GM21786 (cell line): ENCODE results near the gene GAREM1.

Experiments
- ATAC-seq: cut with Tn5 transposase; IDR thresholded peaks from one replicate; pipeline ENCODE4 v1.9.1; 2021; ENCODE audit not compliant: unreplicated experiment

Gene GAREM1

GRCh38 chr18:32425466-32425865 is 45.2 kb downstream of the GAREM1 start:
- no peak for ATAC-seq

- no peak for ATAC-seq
Observed at GRCh38 chr18:32424696-32425095, 46.0 kb downstream of the GAREM1 start.

GRCh38 chr18:32422978-32423740 is 47.5 kb downstream of the GAREM1 start:
- no peak for ATAC-seq

- no peak for ATAC-seq
Observed at GRCh38 chr18:32422201-32422600, 48.5 kb downstream of the GAREM1 start.

GRCh38 chr18:32420084-32420750 is 50.5 kb downstream of the GAREM1 start:
- ATAC-seq: no peak

- ATAC-seq: no peak
Observed at GRCh38 chr18:32418148-32418547, 52.5 kb downstream of the GAREM1 start.

- no peak for ATAC-seq
Observed at GRCh38 chr18:32405588-32405987, 65.1 kb downstream of the GAREM1 start.

- ATAC-seq: no peak
Observed at GRCh38 chr18:32401621-32402020, 69.1 kb downstream of the GAREM1 start.

- ATAC-seq: no peak
Observed at GRCh38 chr18:32393407-32393806, 77.3 kb downstream of the GAREM1 start.

GRCh38 chr18:32391126-32391525 is 79.6 kb downstream of the GAREM1 start:
- no peak for ATAC-seq

GRCh38 chr18:32389858-32390257 is 80.8 kb downstream of the GAREM1 start:
- no peak for ATAC-seq

GRCh38 chr18:32389191-32389590 is 81.5 kb downstream of the GAREM1 start:
- ATAC-seq: no peak

- ATAC-seq: no peak
Observed at GRCh38 chr18:32386471-32386870, 84.2 kb downstream of the GAREM1 start.

- ATAC-seq: no peak
Observed at GRCh38 chr18:32383050-32383819, 87.4 kb downstream of the GAREM1 start.

GRCh38 chr18:32381761-32382160 is 88.9 kb downstream of the GAREM1 start:
- no peak for ATAC-seq

GRCh38 chr18:32380559-32380958 is 90.1 kb downstream of the GAREM1 start:
- no peak for ATAC-seq

GRCh38 chr18:32379891-32380290 is 90.8 kb downstream of the GAREM1 start:
- no peak for ATAC-seq

GRCh38 chr18:32378705-32379104 is 92.0 kb downstream of the GAREM1 start:
- no peak for ATAC-seq

GRCh38 chr18:32373995-32374394 is 96.7 kb downstream of the GAREM1 start:
- no peak for ATAC-seq

GRCh38 chr18:32373505-32373904 is 97.2 kb downstream of the GAREM1 start:
- no peak for ATAC-seq

GRCh38 chr18:32372381-32373061 is 98.2 kb downstream of the GAREM1 start:
- no peak for ATAC-seq
